Measurements from ENCODE around the gene RAB26. TPM values are rescaled to one million over a fixed set of nuclear protein-coding genes. Genes with fewer than 3 reads are reported as not detected.
"Not testable (repeated sequence)": the region's sequence is repeated elsewhere in the genome, so short reads cannot be mapped to it uniquely, and the experiment has no call there.

The RAB26 gene
- 0.59 TPM in 1 of 2 replicates, not detected in the other for total RNA-seq

GRCh38 chr16:2147981-2148671, at the start of gene RAB26:
TSS of gene RAB26 (plus strand) at chr16:2148625. CDS start at chr16:2148784, 159 bp downstream.
- intact Hi-C loops (cut with micrococcal nuclease): no loop called here

GRCh38 chr16:2101581-2101980, 46.8 kb upstream of the RAB26 start:
- intact Hi-C loops (cut with micrococcal nuclease): not testable (repeated sequence)

GRCh38 chr16:2102471-2102870, 46.0 kb upstream of the RAB26 start:
- intact Hi-C loops (cut with micrococcal nuclease): no loop called here

- intact Hi-C loops (cut with micrococcal nuclease): not testable (repeated sequence)
Measured at GRCh38 chr16:2104464-2104863, 44.0 kb upstream of the RAB26 start.

- intact Hi-C loops (cut with micrococcal nuclease): not testable (repeated sequence)
Measured at GRCh38 chr16:2105291-2105690, 43.1 kb upstream of the RAB26 start.

- intact Hi-C loops (cut with micrococcal nuclease): not testable (repeated sequence)
Measured at GRCh38 chr16:2105769-2106168, 42.7 kb upstream of the RAB26 start.

- intact Hi-C loops (cut with micrococcal nuclease): not testable (repeated sequence)
Measured at GRCh38 chr16:2106211-2106610, 42.2 kb upstream of the RAB26 start.

GRCh38 chr16:2107121-2107790, 41.2 kb upstream of the RAB26 start:
- intact Hi-C loops (cut with micrococcal nuclease): not testable (repeated sequence)

GRCh38 chr16:2107791-2108125, 40.7 kb upstream of the RAB26 start:
- intact Hi-C loops (cut with micrococcal nuclease): not testable (repeated sequence)

- intact Hi-C loops (cut with micrococcal nuclease): not testable (repeated sequence)
Measured at GRCh38 chr16:2108446-2109270, 39.8 kb upstream of the RAB26 start.

- intact Hi-C loops (cut with micrococcal nuclease): not testable (repeated sequence)
Measured at GRCh38 chr16:2109271-2109580, 39.2 kb upstream of the RAB26 start.

GRCh38 chr16:2109872-2110271, 38.6 kb upstream of the RAB26 start:
- intact Hi-C loops (cut with micrococcal nuclease): not testable (repeated sequence)

GRCh38 chr16:2110332-2111008, 38.0 kb upstream of the RAB26 start:
- intact Hi-C loops (cut with micrococcal nuclease): not testable (repeated sequence)

- intact Hi-C loops (cut with micrococcal nuclease): not testable (repeated sequence)
Measured at GRCh38 chr16:2111009-2111353, 37.4 kb upstream of the RAB26 start.

GRCh38 chr16:2111412-2112335, 36.8 kb upstream of the RAB26 start:
- intact Hi-C loops (cut with micrococcal nuclease): not testable (repeated sequence)

- intact Hi-C loops (cut with micrococcal nuclease): not testable (repeated sequence)
Measured at GRCh38 chr16:2112539-2113106, 35.8 kb upstream of the RAB26 start.

- intact Hi-C loops (cut with micrococcal nuclease): not testable (repeated sequence)
Measured at GRCh38 chr16:2114225-2114624, 34.2 kb upstream of the RAB26 start.

GRCh38 chr16:2114885-2115590, 33.4 kb upstream of the RAB26 start:
- intact Hi-C loops (cut with micrococcal nuclease): not testable (repeated sequence)

- intact Hi-C loops (cut with micrococcal nuclease): no loop called here
Measured at GRCh38 chr16:2115591-2115973, 32.8 kb upstream of the RAB26 start.

- intact Hi-C loops (cut with micrococcal nuclease): not testable (repeated sequence)
Measured at GRCh38 chr16:2116428-2116827, 32.0 kb upstream of the RAB26 start.

All from T-helper 2 cell treated with Interferon-gamma antibody and Interleukin-4, amounts not matched to agents 100 ng/mL and 5 ng/mL, for 36 hours (primary cell).